Caco-2 (cell line): ENCODE measurements around the gene LMBR1. TPM values are rescaled to one million over a fixed set of nuclear protein-coding genes. Genes with fewer than 3 reads are reported as not detected.

Experiments used
- BruUV-seq: library from RNA; stranded (reverse); fragments of 400-500 nt; replicated peaks from 2 replicates; lab custom pipeline; 2021; lab: Mats Ljungman, UMichigan
- CTCF ChIA-PET: fragments of 300-600 bp; sonication (Branson Sonifier 250); formaldehyde crosslinking; loops from one replicate; lab custom pipeline; 2022; ENCODE audit warnings: antibody characterized with exemption; lab: Charles Lee
- POLR2A ChIA-PET: fragments of 300-600 bp; sonication (Branson Sonifier 250); formaldehyde crosslinking; loops from one replicate; lab custom pipeline; 2022; ENCODE audit warnings: antibody characterized with exemption; lab: Charles Lee
- DNase-seq, 2 experiments: peaks; one replicate each; pipeline versions ENCODE4 v3.0.0 to v3.0.0-alpha.2; 2020 to 2022
- H3K27me3 ChIP-seq: replicated peaks from 2 replicates; pipeline ENCODE4 v1.6.0; 2011; ENCODE audit warnings: low read length; ENCODE audit not compliant: control insufficient read depth, insufficient read depth
- H3K36me3 ChIP-seq: 2 replicates; pipeline ENCODE4 v1.5.1; 2011; ENCODE audit warnings: low read length; ENCODE audit not compliant: control insufficient read depth, insufficient read depth
- H3K4me1 ChIP-seq: fragments of 250-450 bp; sonication (Bioruptor Pico); 2 replicates; pipeline ENCODE4 v1.5.1; 2020; ENCODE audit warnings: mild to moderate bottlenecking
- H3K4me3 ChIP-seq: 2 replicates; pipeline ENCODE4 v1.5.1; 2011; ENCODE audit warnings: low read depth, mild to moderate bottlenecking, control low read depth, low read length
- H3K9me3 ChIP-seq: fragments of 250-450 bp; sonication (Bioruptor Pico); 2 replicates; pipeline ENCODE4 v1.5.1; 2020; ENCODE audit warnings: mild to moderate bottlenecking, moderate library complexity
- H3K27ac Mint-ChIP-seq: one replicate; pipeline ENCODE4 v1.8.0; 2022; ENCODE audit warnings: mixed read lengths; ENCODE audit not compliant: unreplicated experiment
- H3K27me3 Mint-ChIP-seq: one replicate; pipeline ENCODE4 v1.8.0; 2022; ENCODE audit warnings: mixed read lengths; ENCODE audit not compliant: insufficient read depth, unreplicated experiment
- H3K36me3 Mint-ChIP-seq: one replicate; pipeline ENCODE4 v1.8.0; 2022; ENCODE audit warnings: mild to moderate bottlenecking, mixed read lengths; ENCODE audit not compliant: insufficient read depth, unreplicated experiment
- H3K4me1 Mint-ChIP-seq: one replicate; pipeline ENCODE4 v1.8.0; 2022; ENCODE audit warnings: low read depth, mixed read lengths; ENCODE audit not compliant: unreplicated experiment
- H3K4me3 Mint-ChIP-seq: one replicate; pipeline ENCODE4 v1.8.0; 2022; ENCODE audit warnings: mild to moderate bottlenecking, moderate library complexity, mixed read lengths; ENCODE audit not compliant: unreplicated experiment
- H3K9me3 Mint-ChIP-seq: one replicate; pipeline ENCODE4 v1.8.0; 2022; ENCODE audit warnings: mixed read lengths; ENCODE audit not compliant: unreplicated experiment
- intact Hi-C: fragments of 100-400 bp; cut with micrococcal nuclease; formaldehyde crosslinking; loops from one replicate; pipeline ENCODE4 v1.10.0; 2022; ENCODE audit not compliant: unreplicated experiment
- total RNA-seq: library from RNA; stranded (reverse); gene quantifications from 2 replicates; pipeline ENCODE4 v1.2.3, GENCODE V29; 2022
- TF ChIP-seq, protein P1 (sequence below), 2 experiments: fragments of 200-600 bp in 1 of 2; IDR thresholded peaks; 1 replicate in 1 of 2; 2 replicates in 1 of 2; pipeline versions ENCODE4 v1.5.1 to v1.8.0; 2011 to 2022; ENCODE audit warnings: antibody characterized with exemption in 1 of 2, control low read depth in 1 of 2, inconsistent platforms in 1 of 2, low read depth in 1 of 2, low read length in 1 of 2, mild to moderate bottlenecking in 1 of 2, moderate library complexity in 1 of 2; ENCODE audit not compliant: insufficient read depth in 1 of 2, severe bottlenecking in 1 of 2, unreplicated experiment in 1 of 2

Gene LMBR1
- total RNA-seq, 1 experiment from 2014 or later: 77.9 TPM

DNA sequence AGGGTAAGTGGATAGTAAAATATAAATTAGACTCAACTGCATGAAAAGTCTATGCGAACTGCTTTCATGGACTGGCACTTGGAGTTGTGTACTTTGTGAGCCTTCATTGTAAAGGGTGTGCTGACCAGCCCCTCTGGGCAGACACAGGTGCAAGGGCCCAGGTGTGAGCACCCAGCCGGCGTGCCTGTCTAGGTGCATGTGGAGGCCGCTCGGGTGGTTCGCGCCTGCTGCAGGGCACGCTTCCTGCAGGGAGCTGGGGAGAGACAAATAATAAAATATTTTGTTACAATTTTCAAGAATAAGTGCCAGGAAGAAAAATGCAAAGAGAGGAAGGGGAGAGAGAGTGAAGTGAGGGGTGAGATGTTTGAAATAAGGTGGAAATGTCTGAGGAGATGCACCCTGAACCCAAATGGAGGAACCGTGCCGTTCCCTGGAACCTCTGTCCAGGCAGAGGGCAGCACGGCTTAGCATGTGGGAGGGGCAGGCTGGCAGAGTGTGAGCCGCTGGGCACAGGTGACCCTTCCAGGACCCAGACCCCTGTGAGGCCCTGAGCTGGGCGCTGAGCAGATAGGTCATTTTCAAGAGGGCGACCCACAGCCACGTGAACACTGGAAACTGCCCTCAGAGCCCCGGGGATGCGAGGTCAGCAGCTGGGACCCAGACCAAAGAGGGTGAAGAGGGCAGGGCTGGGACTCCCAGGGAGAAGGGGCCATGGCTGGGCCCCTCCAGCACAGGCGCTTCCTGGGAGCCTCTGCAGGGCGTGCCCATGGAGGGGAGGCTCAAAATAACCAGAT lies 223.8 kb downstream of the LMBR1 start:
- Mint-ChIP-seq H3K36me3 (peaks cover 51% of the 10 kb centered on the region), H3K27me3 (no peaks in the 10 kb centered on the region), H3K27ac (peak overlapping the region; percentile 88), H3K4me3 (no peak overlapping the region), H3K9me3 (peaks cover 15% of the 10 kb centered on the region), H3K4me1 (peaks cover 47% of the 10 kb centered on the region)
- BruUV-seq: no TSS peak
- intact Hi-C loops: no loop called here
- ChIA-PET CTCF (no interaction called here), POLR2A (no interaction called here)
- Histone ChIP-seq H3K36me3 (no peaks in the 10 kb centered on the region), H3K27me3 (no peaks in the 10 kb centered on the region), H3K4me3 (no peak overlapping the region), H3K4me1 (peaks cover 46% of the 10 kb centered on the region), H3K9me3 (no peaks in the 10 kb centered on the region)
- no peak for DNase-seq
- TF ChIP-seq, protein P1, sequence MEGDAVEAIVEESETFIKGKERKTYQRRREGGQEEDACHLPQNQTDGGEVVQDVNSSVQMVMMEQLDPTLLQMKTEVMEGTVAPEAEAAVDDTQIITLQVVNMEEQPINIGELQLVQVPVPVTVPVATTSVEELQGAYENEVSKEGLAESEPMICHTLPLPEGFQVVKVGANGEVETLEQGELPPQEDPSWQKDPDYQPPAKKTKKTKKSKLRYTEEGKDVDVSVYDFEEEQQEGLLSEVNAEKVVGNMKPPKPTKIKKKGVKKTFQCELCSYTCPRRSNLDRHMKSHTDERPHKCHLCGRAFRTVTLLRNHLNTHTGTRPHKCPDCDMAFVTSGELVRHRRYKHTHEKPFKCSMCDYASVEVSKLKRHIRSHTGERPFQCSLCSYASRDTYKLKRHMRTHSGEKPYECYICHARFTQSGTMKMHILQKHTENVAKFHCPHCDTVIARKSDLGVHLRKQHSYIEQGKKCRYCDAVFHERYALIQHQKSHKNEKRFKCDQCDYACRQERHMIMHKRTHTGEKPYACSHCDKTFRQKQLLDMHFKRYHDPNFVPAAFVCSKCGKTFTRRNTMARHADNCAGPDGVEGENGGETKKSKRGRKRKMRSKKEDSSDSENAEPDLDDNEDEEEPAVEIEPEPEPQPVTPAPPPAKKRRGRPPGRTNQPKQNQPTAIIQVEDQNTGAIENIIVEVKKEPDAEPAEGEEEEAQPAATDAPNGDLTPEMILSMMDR (IDR thresholded peaks at IDR 0.05; ENCODE audit: insufficient read depth in 1 of 2, low read depth in 1 of 2, low read length in 1 of 2, severe bottlenecking in 1 of 2, unreplicated experiment in 1 of 2): no peak

DNA sequence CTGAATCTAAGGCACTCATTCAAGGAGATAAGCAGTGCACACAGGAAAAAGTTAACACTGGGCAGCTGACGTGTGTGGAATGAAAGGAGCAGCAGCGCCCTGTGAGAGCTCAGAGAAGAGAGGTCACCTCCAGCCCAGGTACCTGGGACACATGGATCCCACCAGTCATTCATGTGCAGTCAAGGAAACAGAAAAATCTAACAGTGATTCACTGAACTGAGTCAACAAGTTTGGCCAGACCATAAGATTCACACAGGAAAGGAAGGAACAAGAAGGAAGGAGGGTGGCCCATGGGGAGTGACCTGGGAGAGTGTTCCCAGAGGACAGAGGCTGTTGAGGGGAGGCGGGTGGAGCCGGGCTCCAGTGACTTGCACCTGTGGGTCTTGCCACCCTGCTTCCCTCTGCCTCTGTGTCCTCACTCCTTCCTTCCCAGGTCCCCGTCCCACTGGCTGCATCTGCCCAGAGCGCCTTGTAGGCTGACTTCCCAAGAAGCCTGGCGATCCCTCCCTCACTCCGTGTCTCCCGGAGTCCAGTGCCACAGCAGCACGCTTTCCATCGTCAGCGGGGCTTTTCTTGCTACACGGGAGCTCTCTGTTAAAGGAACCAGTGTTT lies 224.7 kb downstream of the LMBR1 start:
- Histone ChIP-seq H3K9me3 (no peaks in the 10 kb centered on the region), H3K4me3 (no peak overlapping the region), H3K4me1 (peaks cover 55% of the 10 kb centered on the region), H3K27me3 (no peaks in the 10 kb centered on the region), H3K36me3 (no peaks in the 10 kb centered on the region)
- H3K27me3 Mint-ChIP-seq: no peaks in the 10 kb centered on the region
- TF ChIP-seq, protein P1 (IDR thresholded peaks at IDR 0.05; ENCODE audit: insufficient read depth in 1 of 2, low read depth in 1 of 2, low read length in 1 of 2, severe bottlenecking in 1 of 2, unreplicated experiment in 1 of 2): no peak
- peak; percentile 59 to 78 for DNase-seq
- H3K4me3 Mint-ChIP-seq: peak overlapping the region; percentile 45
- POLR2A ChIA-PET: interaction anchor here (0.6 to 2.2 kb wide), 3 partner anchors 29 to 68 kb away, joined by 4 to 13 read pairs (median 7); no protein-coding TSS in a partner anchor
- peaks cover 15% of the 10 kb centered on the region for H3K9me3 Mint-ChIP-seq
- TSS peak; percentile 44 for BruUV-seq
- H3K36me3 Mint-ChIP-seq: peaks cover 54% of the 10 kb centered on the region
- CTCF ChIA-PET: no interaction called here
- intact Hi-C loops: no loop called here
- peak overlapping the region; percentile 88 for H3K27ac Mint-ChIP-seq
- H3K4me1 Mint-ChIP-seq: peaks cover 47% of the 10 kb centered on the region

DNA sequence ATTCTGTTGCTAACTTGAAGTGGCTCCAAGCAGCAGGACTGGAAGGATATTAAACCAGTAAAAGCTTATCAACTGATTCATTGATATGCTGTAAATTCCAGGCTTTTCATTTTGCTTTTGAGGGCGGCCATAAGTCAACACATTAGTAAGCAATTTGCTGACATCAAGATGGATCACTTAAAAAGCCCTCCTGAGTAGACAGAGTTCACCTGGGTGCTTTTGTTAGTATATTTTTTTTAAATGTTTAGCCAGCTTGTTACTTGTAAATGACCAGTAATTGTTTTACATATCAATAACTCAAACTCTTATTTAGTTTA lies 225.9 kb downstream of the LMBR1 start:
- H3K36me3 Mint-ChIP-seq: peaks cover 46% of the 10 kb centered on the region
- H3K4me1 Mint-ChIP-seq: peaks cover 51% of the 10 kb centered on the region
- H3K27ac Mint-ChIP-seq: peak overlapping the region; percentile 88
- Histone ChIP-seq H3K9me3 (no peaks in the 10 kb centered on the region), H3K36me3 (no peaks in the 10 kb centered on the region), H3K27me3 (no peaks in the 10 kb centered on the region), H3K4me1 (peaks cover 60% of the 10 kb centered on the region), H3K4me3 (no peak overlapping the region)
- no peak overlapping the region for H3K4me3 Mint-ChIP-seq
- ChIA-PET CTCF (interaction anchor here (1.4 to 1.6 kb wide), 2 partner anchors 17 to 58 kb away, joined by 4 to 11 read pairs; no protein-coding TSS in a partner anchor), POLR2A (interaction anchor here (1.7 to 2.2 kb wide), 2 partner anchors 28 to 52 kb away, joined by 7 to 13 read pairs; no protein-coding TSS in a partner anchor)
- intact Hi-C loops: no loop called here
- TF ChIP-seq, protein P1 (IDR thresholded peaks at IDR 0.05; ENCODE audit: insufficient read depth in 1 of 2, low read depth in 1 of 2, low read length in 1 of 2, severe bottlenecking in 1 of 2, unreplicated experiment in 1 of 2): no peak
- H3K27me3 Mint-ChIP-seq: no peaks in the 10 kb centered on the region
- H3K9me3 Mint-ChIP-seq: peaks cover 15% of the 10 kb centered on the region
- no peak for DNase-seq
- BruUV-seq: no TSS peak
